GM19043 (cell line): ENCODE results near the gene SRRM5.
"Not testable (repeated sequence)": the region's sequence is repeated elsewhere in the genome, so short reads cannot be mapped to it uniquely, and the experiment has no call there.

Source experiments
- ATAC-seq: cut with Tn5 transposase; IDR thresholded peaks from one replicate; pipeline ENCODE4 v1.9.1; 2021; ENCODE audit warnings: low read depth; ENCODE audit not compliant: unreplicated experiment

The SRRM5 gene

DNA sequence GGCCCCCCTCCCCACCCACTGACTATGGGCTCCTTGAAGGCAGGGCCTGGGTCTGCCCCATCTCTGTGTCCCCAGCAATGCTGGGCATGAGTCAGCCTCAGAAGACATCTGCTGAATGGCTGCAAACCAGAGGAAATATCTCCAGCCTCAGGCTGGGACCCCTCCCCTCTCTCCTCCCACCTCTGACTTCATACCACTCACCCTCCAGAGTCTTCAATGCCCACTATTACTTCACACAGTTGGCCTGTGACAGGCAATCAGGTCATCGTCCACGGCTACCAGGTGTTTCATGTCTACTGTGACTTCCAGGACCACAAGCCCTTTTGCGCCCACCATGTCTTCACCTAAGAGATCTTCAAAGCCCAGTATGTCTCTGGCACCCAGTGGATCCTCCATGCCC, at the start of gene SRRM5:
TSS of gene SRRM5 (plus strand) at position 301 of the 400 bp plus-strand sequence. CDS start at position 335, 34 bp downstream.
- no peak for ATAC-seq

- no peak for ATAC-seq
These were observed 49.6 kb upstream of the SRRM5 start for GRCh38 chr19:43562226-43562697.

GRCh38 chr19:43562698-43563241, 49.1 kb upstream of the SRRM5 start:
- peak; percentile 57 for ATAC-seq

GRCh38 chr19:43563816-43564457, 48.0 kb upstream of the SRRM5 start:
- ATAC-seq = no peak

- ATAC-seq = no peak
These were observed 47.1 kb upstream of the SRRM5 start for GRCh38 chr19:43564800-43565199.

GRCh38 chr19:43569657-43570056, 42.2 kb upstream of the SRRM5 start:
- ATAC-seq = no peak

- ATAC-seq = no peak
These were observed 41.6 kb upstream of the SRRM5 start for GRCh38 chr19:43570174-43570791.

DNA sequence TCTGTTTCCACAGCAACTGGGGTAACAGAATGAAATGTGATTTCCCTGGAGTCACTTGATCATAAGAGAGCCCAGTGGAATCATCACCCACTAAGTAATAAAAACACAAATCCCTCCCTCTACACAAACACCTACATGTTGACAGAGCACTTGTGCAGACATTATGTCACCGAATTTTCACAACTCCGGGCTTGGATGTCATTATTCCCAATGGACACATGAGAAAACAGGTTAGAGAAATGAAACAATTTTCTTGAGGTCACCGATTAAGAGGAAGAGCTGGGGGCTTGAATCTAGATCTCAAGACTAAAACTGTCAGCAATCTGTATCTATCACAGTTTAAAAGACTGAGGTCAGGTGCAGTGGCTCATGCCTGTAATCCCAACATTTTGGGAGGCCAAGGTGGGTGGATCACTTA, 39.7 kb upstream of the SRRM5 start:
- ATAC-seq = no peak

DNA sequence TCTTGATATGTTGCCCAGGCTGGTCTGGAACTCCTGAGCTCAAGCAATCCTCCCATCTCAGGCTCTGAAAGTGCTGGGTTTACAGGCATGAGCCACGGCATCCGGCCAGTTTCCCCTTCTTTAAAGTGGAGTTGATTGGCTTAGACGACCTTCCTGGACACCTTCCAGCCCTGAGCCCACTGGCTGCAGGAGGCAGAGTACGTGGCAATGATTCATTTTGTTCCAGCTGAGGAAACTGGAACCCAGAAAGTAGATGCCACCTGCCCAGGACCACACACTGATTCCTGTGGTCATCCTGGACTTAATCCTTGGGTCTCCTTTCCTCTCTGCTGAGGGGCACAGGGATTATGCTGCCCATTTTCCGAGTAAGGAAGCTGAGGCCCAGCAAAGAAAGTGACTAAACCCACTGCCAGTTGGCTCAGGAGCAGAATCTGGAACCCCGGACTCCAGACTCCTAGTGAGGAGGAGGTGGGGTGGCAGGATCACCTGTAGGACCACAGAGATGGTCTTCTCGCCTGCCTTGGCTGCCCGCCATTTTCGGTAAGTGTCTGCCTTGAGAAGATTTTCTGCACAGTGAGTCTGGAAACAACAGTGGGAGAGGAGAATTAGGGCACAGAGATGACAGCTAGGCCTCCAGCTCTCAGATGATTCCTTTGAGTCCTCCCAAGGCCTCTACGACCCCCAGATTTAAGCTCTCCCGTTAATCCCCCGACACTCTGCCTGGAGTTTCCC, 37.3 kb upstream of the SRRM5 start:
- ATAC-seq = no peak

DNA sequence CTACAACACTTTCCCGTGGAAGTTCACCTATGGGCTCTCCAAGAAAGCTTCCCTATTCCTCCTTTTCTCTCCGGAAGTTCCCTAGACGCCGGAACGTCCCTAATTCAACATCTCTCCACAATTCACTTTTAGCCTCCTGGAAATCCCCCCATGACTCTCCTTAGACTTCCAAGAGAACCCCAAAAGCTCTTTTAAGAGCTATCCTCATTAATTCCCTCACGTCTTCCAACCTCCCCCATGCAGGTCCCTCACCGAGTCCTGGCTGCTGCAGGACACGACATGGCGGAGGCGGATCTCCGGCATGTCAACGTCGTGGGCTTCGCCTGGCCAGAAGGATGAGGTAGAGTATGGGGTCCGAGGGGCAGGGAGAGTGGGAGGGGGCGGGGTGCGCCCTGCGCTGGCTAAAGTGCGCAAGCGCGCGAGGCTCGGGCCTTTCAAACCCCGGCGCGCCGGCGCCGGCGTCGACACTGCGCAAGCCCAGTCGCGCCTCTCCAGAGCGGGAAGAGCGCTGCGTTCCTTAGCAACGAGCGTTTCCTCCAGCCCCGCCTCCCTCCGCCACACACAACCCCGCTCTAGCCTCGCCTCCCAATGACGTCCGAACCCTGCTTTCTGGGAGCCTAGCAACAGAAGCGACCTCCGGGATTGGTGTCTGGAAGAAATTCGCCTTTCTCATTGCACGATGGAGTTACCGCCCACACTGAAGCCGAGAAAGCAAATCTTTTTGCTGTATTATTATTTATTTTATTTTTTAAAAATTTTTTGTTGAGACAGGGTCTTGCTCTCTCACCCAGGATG, 36.5 kb upstream of the SRRM5 start, which contains the start of the genes PINLYP and XRCC1:
TSS of gene PINLYP (plus strand) at position 646 of the 795 bp plus-strand sequence. CDS start 1,391 bp downstream, outside the sequence.
TSS of gene XRCC1 (minus strand) at position 372 of the 795 bp plus-strand sequence. CDS start at position 303, 69 bp downstream.
- ATAC-seq = peak; percentile 97

GRCh38 chr19:43575955-43576878, 35.7 kb upstream of the SRRM5 start:
- ATAC-seq = no peak

- ATAC-seq = no peak
These were observed 33.1 kb upstream of the SRRM5 start for GRCh38 chr19:43578787-43579186.

GRCh38 chr19:43581467-43581866, 30.4 kb upstream of the SRRM5 start:
- ATAC-seq = no peak

DNA sequence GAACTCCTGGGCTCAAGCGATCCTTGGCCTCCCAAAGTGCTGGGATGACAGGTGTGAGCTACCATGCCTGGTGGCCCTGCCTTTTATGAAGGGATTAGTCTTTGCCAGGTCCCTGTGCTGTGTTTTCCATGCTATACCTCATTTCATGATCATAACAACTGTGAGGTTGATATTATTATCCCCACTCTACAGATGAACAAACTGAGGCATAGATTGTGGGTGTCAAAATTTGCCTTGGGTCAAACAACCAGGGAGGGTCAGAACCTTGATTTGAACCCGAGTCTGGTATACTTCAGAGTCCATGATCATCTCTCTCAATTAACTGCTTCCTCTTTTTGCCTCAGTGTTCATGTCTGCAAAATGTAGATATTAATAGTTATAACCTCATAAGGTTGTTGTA, 29.4 kb upstream of the SRRM5 start:
- ATAC-seq = no peak

GRCh38 chr19:43584484-43584883, 27.4 kb upstream of the SRRM5 start:
- no peak for ATAC-seq

- no peak for ATAC-seq
These were observed 25.5 kb upstream of the SRRM5 start for GRCh38 chr19:43586346-43586745.

- ATAC-seq = not testable (repeated sequence)
These were observed 24.9 kb upstream of the SRRM5 start for GRCh38 chr19:43587029-43587428.

GRCh38 chr19:43589277-43589676, 22.6 kb upstream of the SRRM5 start:
- no peak for ATAC-seq

GRCh38 chr19:43589678-43590077, 22.2 kb upstream of the SRRM5 start:
- ATAC-seq = no peak
